Measurements from ENCODE around the gene TOR4A. TPM values are rescaled to one million over a fixed set of nuclear protein-coding genes. Genes with fewer than 3 reads are reported as not detected.

TOR4A gene
- total RNA-seq, 1 donor from 2014 or later = 61.6 TPM

Other genes starting within 250 kb of the TOR4A start
- gene ABCA2, start 249.5 kb upstream of the TOR4A start, total RNA-seq = 298 TPM
- gene FUT7, start 245.6 kb upstream of the TOR4A start, total RNA-seq = 0.26 TPM
- 376 TPM for gene NPDC1, start 231.5 kb upstream of the TOR4A start, total RNA-seq
- gene ENTPD2, start 223.7 kb upstream of the TOR4A start, total RNA-seq = 41.1 TPM
- gene SAPCD2, start 207.2 kb upstream of the TOR4A start, total RNA-seq = 2.4 TPM
- gene UAP1L1, start 200.2 kb upstream of the TOR4A start, total RNA-seq = 10.5 TPM
- 59.8 TPM for gene MAN1B1, start 190.7 kb upstream of the TOR4A start, total RNA-seq
- gene DPP7, start 163.0 kb upstream of the TOR4A start, total RNA-seq = 199 TPM
- gene GRIN1, start 138.6 kb upstream of the TOR4A start, total RNA-seq = 0.83 TPM
- 0.43 TPM for gene LRRC26, start 107.7 kb upstream of the TOR4A start, total RNA-seq
- not detected for gene TMEM210, start 105.7 kb upstream of the TOR4A start, total RNA-seq
- 64.6 TPM for gene ANAPC2, start 89.2 kb upstream of the TOR4A start, total RNA-seq
- gene SSNA1, start 89.0 kb upstream of the TOR4A start, total RNA-seq = 65.7 TPM
- gene TPRN, start 77.0 kb upstream of the TOR4A start, total RNA-seq = 74.4 TPM
- 37.6 TPM for gene TMEM203, start 72.1 kb upstream of the TOR4A start, total RNA-seq
- 29.5 TPM for gene NDOR1, start 72.0 kb upstream of the TOR4A start, total RNA-seq
- gene RNF208, start 55.5 kb upstream of the TOR4A start, total RNA-seq = 16.8 TPM
- 0.78 TPM for gene CYSRT1, start 52.6 kb upstream of the TOR4A start, total RNA-seq
- 0.95 TPM for gene RNF224, start 50.2 kb upstream of the TOR4A start, total RNA-seq
- 0.49 TPM for gene SLC34A3, start 46.8 kb upstream of the TOR4A start, total RNA-seq
- gene TUBB4B, start 36.4 kb upstream of the TOR4A start, total RNA-seq = 296 TPM
- not detected for gene STPG3, start 26.4 kb upstream of the TOR4A start, total RNA-seq
- 61.2 TPM for gene NELFB, start 22.4 kb upstream of the TOR4A start, total RNA-seq
- 124 TPM for gene NRARP, start 24.5 kb downstream of the TOR4A start, total RNA-seq
- gene EXD3, start 145.4 kb downstream of the TOR4A start, total RNA-seq = 47.6 TPM
- 36.7 TPM for gene NOXA1, start 145.7 kb downstream of the TOR4A start, total RNA-seq
- 27.9 TPM for gene ENTPD8, start 163.6 kb downstream of the TOR4A start, total RNA-seq
- 69.6 TPM for gene NSMF, start 181.6 kb downstream of the TOR4A start, total RNA-seq

Data from mucosa of gallbladder (tissue), 1 donor.